HG02623 (cell line): Measurements from ENCODE around the gene CUL9.
"Not testable (repeated sequence)": the region's sequence is repeated elsewhere in the genome, so short reads cannot be mapped to it uniquely, and the experiment has no call there.

Experiments
- ATAC-seq: cut with Tn5 transposase; IDR thresholded peaks from one replicate; pipeline ENCODE4 v1.9.1; 2021; ENCODE audit warnings: moderate library complexity; ENCODE audit not compliant: unreplicated experiment

CUL9 gene

GRCh38 chr6:43181942-43182860, at the start of gene CUL9:
CUL9 (plus strand) TSS chr6:43182196; CDS start chr6:43184311, 2,115 bp downstream.
- peak; percentile 92 for ATAC-seq

- no peak for ATAC-seq
These were observed 43.7 kb upstream of the CUL9 start for GRCh38 chr6:43138267-43138666.

- not testable (repeated sequence) for ATAC-seq
These were observed 42.0 kb upstream of the CUL9 start for GRCh38 chr6:43139973-43140372.

- ATAC-seq, result no peak
These were observed 40.4 kb upstream of the CUL9 start for GRCh38 chr6:43141644-43142043.

GRCh38 chr6:43142101-43142500, 39.9 kb upstream of the CUL9 start:
- no peak for ATAC-seq

- ATAC-seq, result no peak
These were observed 38.5 kb upstream of the CUL9 start for GRCh38 chr6:43143235-43144128.

GRCh38 chr6:43144879-43145278, 37.1 kb upstream of the CUL9 start:
- ATAC-seq, result no peak

GRCh38 chr6:43146261-43146660, 35.7 kb upstream of the CUL9 start:
- no peak for ATAC-seq

GRCh38 chr6:43146709-43147688, 35.0 kb upstream of the CUL9 start:
- ATAC-seq, result no peak

GRCh38 chr6:43147691-43148477, 34.1 kb upstream of the CUL9 start:
- ATAC-seq, result no peak

- ATAC-seq, result no peak
These were observed 32.7 kb upstream of the CUL9 start for GRCh38 chr6:43149265-43149664.

GRCh38 chr6:43150051-43150751, 31.8 kb upstream of the CUL9 start:
- no peak for ATAC-seq

GRCh38 chr6:43159599-43159998, 22.4 kb upstream of the CUL9 start:
- no peak for ATAC-seq

GRCh38 chr6:43163899-43164298, 18.1 kb upstream of the CUL9 start:
- no peak for ATAC-seq

GRCh38 chr6:43170417-43170930, 11.5 kb upstream of the CUL9 start:
- no peak for ATAC-seq

GRCh38 chr6:43170931-43171706, 10.9 kb upstream of the CUL9 start, which contains the start of gene SRF:
SRF (plus strand) TSS chr6:43171269; CDS start chr6:43171657, 388 bp downstream.
- ATAC-seq, result peak; percentile 55

- ATAC-seq, result no peak
These were observed 10.3 kb upstream of the CUL9 start for GRCh38 chr6:43171707-43172103.
